Activated CD8-positive, alpha-beta T cell treated with anti-CD3 and anti-CD28 coated beads for 36 hours (primary cell): Measurements from ENCODE around the gene SLC25A19. TPM values are rescaled to one million over a fixed set of nuclear protein-coding genes. Genes with fewer than 3 reads are reported as not detected.

Source experiments
- ATAC-seq: fragments of 200-7000 bp; cut with Tn5 transposase; one replicate; pipeline ENCODE4 v1.10.0; 2021; ENCODE audit warnings: mild to moderate bottlenecking, moderate library complexity
- CTCF ChIA-PET: fragments of 350-600 bp; sonication (Branson Sonifier 250); formaldehyde crosslinking; loops from one replicate; lab custom pipeline; 2021; ENCODE audit warnings: antibody characterized with exemption; lab: Charles Lee
- POLR2A ChIA-PET: fragments of 350-600 bp; sonication (Branson Sonifier 250); formaldehyde crosslinking; loops from one replicate; lab custom pipeline; 2021; ENCODE audit warnings: antibody characterized with exemption; lab: Charles Lee
- DNase-seq: peaks from one replicate; pipeline ENCODE4 v3.0.0-alpha.2; 2020
- H3K27ac Mint-ChIP-seq: one replicate; pipeline ENCODE4 v1.8.0; 2021; ENCODE audit warnings: mild to moderate bottlenecking, mixed read lengths
- H3K27me3 Mint-ChIP-seq: one replicate; pipeline ENCODE4 v1.8.0; 2021; ENCODE audit warnings: mixed read lengths
- H3K36me3 Mint-ChIP-seq: one replicate; pipeline ENCODE4 v1.8.0; 2021; ENCODE audit warnings: low read depth, mixed read lengths
- H3K4me1 Mint-ChIP-seq: one replicate; pipeline ENCODE4 v1.8.0; 2021; ENCODE audit warnings: low read depth, mixed read lengths
- H3K4me3 Mint-ChIP-seq: one replicate; pipeline ENCODE4 v1.8.0; 2021; ENCODE audit warnings: mild to moderate bottlenecking, moderate library complexity, mixed read lengths
- H3K9me3 Mint-ChIP-seq: one replicate; pipeline ENCODE4 v1.8.0; 2021; ENCODE audit warnings: mixed read lengths
- intact Hi-C: fragments of 100-400 bp; cut with micrococcal nuclease; formaldehyde crosslinking; loops from one replicate; pipeline ENCODE4 v1.10.0; 2022
- total RNA-seq, 2 experiments: library from RNA; stranded (reverse); gene quantifications; one replicate each; pipeline ENCODE4 v1.2.3, GENCODE V29; 2021
- TF ChIP-seq, protein P1 (sequence below): fragments of 200-600 bp; IDR thresholded peaks from one replicate; pipeline ENCODE4 v1.8.0; 2022; ENCODE audit warnings: antibody characterized with exemption, mild to moderate bottlenecking

The SLC25A19 gene
- total RNA-seq, 2 experiments from 2014 or later, result 55.1 to 55.2 TPM

DNA sequence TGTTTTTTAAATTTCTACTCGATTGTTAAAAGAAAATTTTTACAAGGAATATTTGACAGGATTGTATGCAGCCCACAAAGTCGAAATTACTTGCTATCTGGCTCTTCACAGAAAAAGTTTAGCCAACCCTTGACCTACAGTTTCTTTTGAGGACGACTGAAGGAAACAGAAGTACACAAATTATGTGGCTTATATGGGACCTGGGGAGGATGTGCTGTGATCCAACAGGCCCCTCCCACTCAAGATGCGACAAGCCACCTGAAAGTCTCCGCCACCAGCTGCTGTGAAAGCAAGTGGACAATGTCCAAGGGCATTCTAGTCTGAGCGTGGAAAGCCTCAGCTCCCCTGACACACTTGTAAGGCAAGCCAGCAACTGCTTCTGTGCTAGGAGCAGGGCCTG is 42.4 kb upstream of the SLC25A19 start:
- no peak overlapping the region for H3K27ac Mint-ChIP-seq

GRCh38 chr17:75327757-75328156 is 38.5 kb upstream of the SLC25A19 start:
- no peaks in the 10 kb centered on the region for H3K9me3 Mint-ChIP-seq
- no peak for ATAC-seq
- H3K36me3 Mint-ChIP-seq, result peaks cover 40% of the 10 kb centered on the region
- CTCF ChIA-PET, result interaction anchor here (0.9 to 3.4 kb wide), 4 partner anchors 10 to 85 kb away, joined by 3 to 23 read pairs (median 5); partner anchors contain the start of gene SLC25A19
- no peak overlapping the region for H3K4me3 Mint-ChIP-seq
- POLR2A ChIA-PET, result no interaction called here
- H3K27me3 Mint-ChIP-seq, result no peaks in the 10 kb centered on the region
- TF ChIP-seq, protein P1, sequence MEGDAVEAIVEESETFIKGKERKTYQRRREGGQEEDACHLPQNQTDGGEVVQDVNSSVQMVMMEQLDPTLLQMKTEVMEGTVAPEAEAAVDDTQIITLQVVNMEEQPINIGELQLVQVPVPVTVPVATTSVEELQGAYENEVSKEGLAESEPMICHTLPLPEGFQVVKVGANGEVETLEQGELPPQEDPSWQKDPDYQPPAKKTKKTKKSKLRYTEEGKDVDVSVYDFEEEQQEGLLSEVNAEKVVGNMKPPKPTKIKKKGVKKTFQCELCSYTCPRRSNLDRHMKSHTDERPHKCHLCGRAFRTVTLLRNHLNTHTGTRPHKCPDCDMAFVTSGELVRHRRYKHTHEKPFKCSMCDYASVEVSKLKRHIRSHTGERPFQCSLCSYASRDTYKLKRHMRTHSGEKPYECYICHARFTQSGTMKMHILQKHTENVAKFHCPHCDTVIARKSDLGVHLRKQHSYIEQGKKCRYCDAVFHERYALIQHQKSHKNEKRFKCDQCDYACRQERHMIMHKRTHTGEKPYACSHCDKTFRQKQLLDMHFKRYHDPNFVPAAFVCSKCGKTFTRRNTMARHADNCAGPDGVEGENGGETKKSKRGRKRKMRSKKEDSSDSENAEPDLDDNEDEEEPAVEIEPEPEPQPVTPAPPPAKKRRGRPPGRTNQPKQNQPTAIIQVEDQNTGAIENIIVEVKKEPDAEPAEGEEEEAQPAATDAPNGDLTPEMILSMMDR, result no peak
- no peak overlapping the region for H3K27ac Mint-ChIP-seq
- peaks cover 43% of the 10 kb centered on the region for H3K4me1 Mint-ChIP-seq
- no peak for DNase-seq
- intact Hi-C loops, result no loop called here

More for the DNA sequence above, 42.4 kb upstream of the SLC25A19 start:
- no peak for ATAC-seq
- no peak for DNase-seq
- intact Hi-C loops, result no loop called here
- Mint-ChIP-seq H3K27me3 (no peaks in the 10 kb centered on the region), H3K4me1 (peaks cover 54% of the 10 kb centered on the region), H3K4me3 (no peak overlapping the region), H3K36me3 (peaks cover 23% of the 10 kb centered on the region), H3K9me3 (no peaks in the 10 kb centered on the region)
- TF ChIP-seq, protein P1, result no peak
- POLR2A ChIA-PET, result interaction anchor here (1.0 kb wide), 1 partner anchor 16 kb away, joined by 3 read pairs; no protein-coding TSS in a partner anchor
- CTCF ChIA-PET, result interaction anchor here (1.6 kb wide), 1 partner anchor 9 kb away, joined by 7 read pairs; no protein-coding TSS in a partner anchor

- intact Hi-C loops, result no loop called here
- ChIA-PET CTCF (interaction anchor here (0.7 to 3.4 kb wide), 10 partner anchors 10 to 86 kb away, joined by 3 to 23 read pairs (median 4); partner anchors contain the start of genes GRB2, MIF4GD and SLC25A19), POLR2A (interaction anchor here (0.5 to 0.6 kb wide), 2 partner anchors 14 to 146 kb away, joined by 3 to 4 read pairs; no protein-coding TSS in a partner anchor)
- no peaks in the 10 kb centered on the region for H3K27me3 Mint-ChIP-seq
- peaks cover 29% of the 10 kb centered on the region for H3K4me1 Mint-ChIP-seq
- no peak overlapping the region for H3K4me3 Mint-ChIP-seq
- ATAC-seq, result no peak
- no peak for DNase-seq
- peak overlapping the region; percentile 71 for H3K27ac Mint-ChIP-seq
- peaks cover 36% of the 10 kb centered on the region for H3K36me3 Mint-ChIP-seq
- no peaks in the 10 kb centered on the region for H3K9me3 Mint-ChIP-seq
- TF ChIP-seq, protein P1, result no peak
Observed at GRCh38 chr17:75326226-75326848, 37.1 kb upstream of the SLC25A19 start.

- peaks cover 33% of the 10 kb centered on the region for H3K36me3 Mint-ChIP-seq
- H3K4me1 Mint-ChIP-seq, result peaks cover 27% of the 10 kb centered on the region
- intact Hi-C loops, result no loop called here
- no peak for ATAC-seq
- TF ChIP-seq, protein P1, result no peak
- peak overlapping the region; percentile 71 for H3K27ac Mint-ChIP-seq
- H3K27me3 Mint-ChIP-seq, result no peaks in the 10 kb centered on the region
- H3K4me3 Mint-ChIP-seq, result no peak overlapping the region
- DNase-seq, result no peak
- POLR2A ChIA-PET, result interaction anchor here (0.6 to 1.3 kb wide), 2 partner anchors 13 to 20 kb away, joined by 3 to 4 read pairs; no protein-coding TSS in a partner anchor
- no peaks in the 10 kb centered on the region for H3K9me3 Mint-ChIP-seq
- CTCF ChIA-PET, result interaction anchor here (0.7 to 3.4 kb wide), 9 partner anchors 10 to 86 kb away, joined by 3 to 23 read pairs (median 4); partner anchors contain the start of genes GRB2 and SLC25A19
Observed at GRCh38 chr17:75325827-75326225, 36.6 kb upstream of the SLC25A19 start.

DNA sequence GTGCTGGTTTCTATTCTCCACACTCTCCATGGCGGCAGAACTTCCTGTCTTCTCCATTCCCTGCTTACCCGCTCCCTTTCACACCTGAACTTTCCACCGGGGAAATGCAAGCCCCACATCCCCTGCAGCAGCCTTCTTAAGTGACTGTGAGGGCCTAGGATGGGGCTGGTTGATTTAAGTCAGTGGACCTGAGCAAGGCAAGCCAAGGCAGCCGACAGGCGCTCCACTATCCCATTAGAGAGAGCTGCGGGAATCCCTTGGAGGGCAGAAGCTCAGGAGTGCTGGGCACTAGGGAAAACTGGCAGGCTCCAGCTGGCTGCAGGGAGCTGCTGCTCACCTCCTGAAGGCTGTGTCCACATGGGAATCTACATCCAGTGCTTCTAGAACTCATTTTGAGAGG is 36.1 kb upstream of the SLC25A19 start:
- TF ChIP-seq, protein P1, result no peak
- H3K4me1 Mint-ChIP-seq, result peaks cover 25% of the 10 kb centered on the region
- H3K27me3 Mint-ChIP-seq, result no peaks in the 10 kb centered on the region
- H3K36me3 Mint-ChIP-seq, result peaks cover 38% of the 10 kb centered on the region
- H3K9me3 Mint-ChIP-seq, result no peaks in the 10 kb centered on the region
- ChIA-PET CTCF (interaction anchor here (1.1 to 3.4 kb wide), 5 partner anchors 11 to 87 kb away, joined by 3 to 23 read pairs (median 4); no protein-coding TSS in a partner anchor), POLR2A (interaction anchor here (0.6 to 1.3 kb wide), 2 partner anchors 20 to 28 kb away, joined by 3 to 4 read pairs; no protein-coding TSS in a partner anchor)
- intact Hi-C loops, result no loop called here
- ATAC-seq (no peak), DNase-seq (no peak)
- peak overlapping the region; percentile 71 for H3K27ac Mint-ChIP-seq
- H3K4me3 Mint-ChIP-seq, result no peak overlapping the region
